ENCODE measurements around the gene ETDB. TPM values are rescaled to one million over a fixed set of nuclear protein-coding genes. Genes with fewer than 3 reads are reported as not detected.
"Not testable (repeated sequence)": the region's sequence is repeated elsewhere in the genome, so short reads cannot be mapped to it uniquely, and the experiment has no call there.

Gene ETDB
- not detected in 2 replicates for total RNA-seq

DNA sequence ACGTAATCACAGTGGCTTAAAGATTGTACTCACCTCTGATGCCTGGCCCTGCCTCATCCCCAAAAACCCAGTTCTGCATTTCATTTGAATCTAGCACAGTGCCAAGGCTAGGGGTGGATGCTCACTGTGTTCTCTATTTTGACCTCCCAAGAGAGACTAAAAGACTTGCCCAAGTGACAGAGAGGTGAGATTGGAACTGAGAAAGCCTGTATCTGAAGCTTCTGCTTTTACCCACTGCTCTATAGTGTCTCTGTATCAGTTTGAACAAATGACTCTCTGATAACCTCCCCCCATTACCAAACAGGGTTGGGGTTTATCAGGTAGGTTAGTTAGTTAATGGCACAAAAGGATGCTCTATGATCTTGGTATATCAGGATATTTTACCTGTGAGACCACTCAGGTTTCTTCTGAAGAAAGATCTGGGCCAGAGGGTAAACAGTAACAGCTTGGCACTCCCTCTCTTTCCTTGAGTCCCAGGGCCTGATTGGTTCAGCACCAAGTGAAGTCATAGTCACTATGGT is at the start of gene ETDB:
ETDB (minus strand) TSS at position 471 of the 521 bp plus-strand sequence. CDS start 1,265 bp downstream, outside the sequence.
- DNase-seq, result not testable (repeated sequence)

DNA sequence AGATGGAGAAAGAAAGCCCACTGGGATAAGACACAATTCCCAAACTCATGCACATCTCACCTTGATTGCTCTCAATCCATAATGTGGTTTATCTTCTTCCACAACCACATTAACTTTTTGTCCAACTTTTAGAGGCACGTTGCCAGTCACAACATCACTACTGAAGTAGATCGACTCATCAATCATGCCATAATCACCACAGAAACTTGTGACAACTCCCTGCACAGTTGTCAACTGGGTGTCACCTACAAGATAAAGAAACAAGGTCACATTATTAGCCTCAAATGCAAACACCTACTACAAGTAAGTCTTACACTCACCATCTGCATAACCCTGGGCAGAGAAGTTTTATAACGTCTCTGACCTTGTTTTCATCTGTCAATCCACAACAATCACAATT is 49.2 kb upstream of the ETDB start:
- not testable (repeated sequence) for DNase-seq

GRCh38 chrX:135168486-135168885 is 48.2 kb upstream of the ETDB start:
- DNase-seq, result no peak

DNA sequence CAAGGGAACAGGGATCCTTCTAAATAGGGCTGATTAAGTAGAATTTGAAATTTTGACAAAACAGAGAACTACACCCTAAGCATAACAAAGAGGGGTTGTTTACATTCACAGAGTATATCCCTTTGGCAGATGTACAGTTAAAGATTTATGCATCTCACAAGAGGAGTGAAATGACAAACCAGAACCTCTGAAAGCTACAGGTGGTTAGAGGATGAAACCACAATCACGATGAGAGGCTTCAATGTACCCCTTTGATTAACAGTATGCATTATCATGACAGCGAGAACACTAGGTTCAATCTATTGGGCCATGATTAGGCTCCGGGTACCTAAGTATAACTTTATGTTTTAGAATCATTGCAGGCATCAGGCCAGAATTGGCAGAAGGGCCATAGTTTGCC is 34.4 kb upstream of the ETDB start:
- not testable (repeated sequence) for DNase-seq

DNA sequence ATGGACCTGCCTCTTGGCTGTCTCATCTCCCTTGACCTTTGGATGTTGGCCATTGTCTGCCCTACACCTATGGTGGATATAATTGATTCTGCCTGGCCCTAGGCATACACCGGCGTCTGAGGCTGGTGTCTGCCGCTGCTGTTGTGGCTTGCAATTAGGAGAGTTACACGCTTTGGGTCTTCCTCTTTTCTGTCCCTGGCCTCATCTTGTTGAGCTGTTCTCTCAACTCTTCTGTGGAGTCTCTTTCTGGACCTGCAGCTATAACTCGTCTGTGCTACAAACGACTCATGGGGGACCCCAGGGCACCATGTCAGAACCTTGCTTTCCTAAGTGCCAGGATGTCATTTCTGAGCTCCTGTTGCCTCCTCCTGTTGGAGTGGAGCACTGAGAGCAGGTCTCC is 5.8 kb upstream of the ETDB start:
- DNase-seq, result not testable (repeated sequence)

DNA sequence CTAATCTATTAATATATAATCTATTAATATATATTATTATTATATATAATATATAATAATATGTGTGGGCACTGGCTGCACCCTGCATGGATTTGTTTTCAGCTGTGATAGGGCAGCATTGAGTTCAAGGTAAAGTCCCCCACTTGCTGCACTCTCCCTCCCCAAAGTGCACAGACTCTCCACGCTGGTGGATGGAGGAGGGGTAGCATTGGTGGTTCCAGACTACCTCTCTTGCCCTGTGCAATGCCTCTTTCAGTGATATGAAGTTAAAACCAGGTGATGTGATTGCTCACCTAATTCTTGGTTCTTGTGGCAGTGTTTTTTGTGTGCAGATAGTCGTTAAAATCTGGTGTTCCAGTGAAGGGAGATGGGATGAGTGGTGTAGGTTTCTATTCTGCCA is 4.3 kb downstream of the ETDB start:
- DNase-seq, result not testable (repeated sequence)

DNA sequence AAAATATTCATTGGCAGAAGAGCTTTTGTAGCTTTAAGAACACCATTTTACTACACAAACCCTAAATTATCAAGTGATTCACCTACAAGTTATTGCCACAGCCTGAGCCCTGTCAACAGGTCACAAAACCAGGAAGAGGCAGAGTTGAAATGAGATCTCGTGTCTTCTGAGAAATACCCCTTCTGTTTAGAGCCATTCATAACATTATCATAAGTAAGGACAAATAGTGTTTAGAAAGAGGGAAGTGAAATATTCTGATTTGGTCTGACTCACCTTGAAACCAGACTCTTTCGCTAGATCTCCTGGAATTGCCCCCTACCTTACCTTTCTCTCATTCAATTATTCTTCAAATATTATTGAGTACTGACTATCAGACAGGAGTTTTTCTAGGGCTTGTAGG is 5.9 kb downstream of the ETDB start:
- DNase-seq, result no peak

- DNase-seq, result no peak
Measured at GRCh38 chrX:135112743-135113142, 7.6 kb downstream of the ETDB start.

- peak; percentile 59 for DNase-seq
Measured at GRCh38 chrX:135112096-135112729, 8.1 kb downstream of the ETDB start.

- DNase-seq, result no peak
Measured at GRCh38 chrX:135109554-135109953, 10.8 kb downstream of the ETDB start.

DNA sequence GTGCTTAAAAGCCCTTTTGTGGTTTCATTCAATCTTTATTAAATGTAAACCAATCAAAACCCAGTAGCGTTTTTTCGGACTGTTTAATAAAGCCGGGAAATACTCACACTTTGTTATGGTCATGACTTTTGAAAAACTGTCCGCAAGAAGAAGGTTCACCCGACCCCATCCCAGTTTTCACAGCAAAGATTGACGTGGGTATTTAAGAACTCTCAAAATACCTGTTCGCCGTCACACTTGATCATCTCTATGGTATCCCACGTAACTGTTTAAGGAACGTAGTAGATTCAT is 20.9 kb downstream of the ETDB start:
- DNase-seq, result no peak

- DNase-seq, result not testable (repeated sequence)
Measured at GRCh38 chrX:135097196-135097744, 23.1 kb downstream of the ETDB start.

GRCh38 chrX:135095715-135096114 is 24.6 kb downstream of the ETDB start:
- DNase-seq, result no peak

- no peak for DNase-seq
Measured at GRCh38 chrX:135094726-135095125, 25.6 kb downstream of the ETDB start.

DNA sequence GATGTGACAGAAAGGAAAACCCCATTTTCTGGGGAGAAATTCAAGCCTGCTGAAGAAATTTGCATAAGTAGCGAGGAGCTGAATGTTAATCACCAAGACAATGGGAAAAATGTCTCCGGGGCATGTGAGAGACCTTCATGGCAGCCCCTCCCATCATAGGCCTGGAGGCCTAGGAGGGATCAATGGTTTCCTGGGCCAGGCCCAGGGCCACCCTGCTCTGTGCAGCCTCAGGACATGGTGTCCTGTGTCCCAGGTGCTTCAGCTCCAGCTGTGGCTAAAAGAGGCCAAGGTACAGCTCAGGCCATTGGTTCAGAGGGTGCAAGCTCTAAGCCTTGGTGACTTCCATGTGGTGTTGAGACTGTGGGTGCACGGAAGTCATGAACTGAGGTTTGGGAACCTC is 31.2 kb downstream of the ETDB start:
- no peak for DNase-seq

- no peak for DNase-seq
Measured at GRCh38 chrX:135087867-135088266, 32.5 kb downstream of the ETDB start.

DNA sequence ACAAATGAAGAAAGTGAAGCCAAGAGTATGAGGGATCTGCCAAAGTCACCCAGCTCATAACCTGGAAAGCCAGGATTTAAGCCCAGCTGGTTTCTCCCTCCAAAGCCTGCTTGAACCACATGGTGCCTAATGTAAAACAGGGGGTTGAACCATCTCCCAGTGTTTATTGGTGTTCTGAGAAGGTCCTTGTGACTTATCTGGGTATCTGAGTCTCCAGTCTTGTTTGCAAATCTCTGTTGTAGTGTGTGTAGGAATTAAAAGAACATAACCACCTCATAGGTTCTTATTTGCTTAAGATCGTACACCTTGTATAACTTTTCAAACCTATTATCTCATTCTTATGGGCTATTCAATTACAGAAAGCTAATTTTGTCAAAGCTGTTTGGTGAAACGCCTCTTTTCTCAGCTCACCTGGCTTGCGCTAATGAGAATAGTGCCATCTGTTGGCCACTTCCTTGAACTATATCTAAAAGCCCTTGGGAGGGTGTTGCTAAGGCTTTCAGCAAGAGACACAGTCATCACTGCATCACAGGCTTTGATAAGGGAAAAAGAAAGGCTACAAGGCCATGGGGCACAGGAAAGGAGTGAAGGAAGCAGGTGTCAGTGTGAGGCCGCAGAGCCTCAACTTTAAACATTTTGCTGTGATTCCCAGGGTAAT is 34.0 kb downstream of the ETDB start:
- peak; percentile 69 for DNase-seq

GRCh38 chrX:135081693-135082404 is 38.5 kb downstream of the ETDB start:
- DNase-seq, result no peak

Other genes starting within 250 kb of the ETDB start
- gene MOSPD1, start 205.3 kb downstream of the ETDB start, total RNA-seq, result 28.2 and 41.0 TPM in 2 replicates
- gene SMIM10, start 129.5 kb downstream of the ETDB start, total RNA-seq, result 1.4 and 2.6 TPM in 2 replicates
- 4.6 and 5.9 TPM in 2 replicates for gene RTL8B, start 98.0 kb downstream of the ETDB start, total RNA-seq
- 22.8 and 28.8 TPM in 2 replicates for gene RTL8C, start 88.2 kb downstream of the ETDB start, total RNA-seq
- gene RTL8A, start 68.4 kb downstream of the ETDB start, total RNA-seq, result 4.3 and 6.0 TPM in 2 replicates
- 0.09 and 0.17 TPM in 2 replicates for gene SMIM10L2B, start 21.8 kb downstream of the ETDB start, total RNA-seq
- gene CT55, start 50.9 kb upstream of the ETDB start, total RNA-seq, result not detected in 2 replicates
- not detected in 2 replicates for gene ETDA, start 131.5 kb upstream of the ETDB start, total RNA-seq
- gene ETDC, start 189.0 kb upstream of the ETDB start, total RNA-seq, result not detected in 2 replicates
- 10.0 and 12.3 TPM in 2 replicates for gene ZNF75D, start 223.6 kb upstream of the ETDB start, total RNA-seq
- 9.3 and 17.5 TPM in 2 replicates for gene ZNF449, start 224.3 kb upstream of the ETDB start, total RNA-seq